ENCODE measurements around the gene FKBP15. TPM values are rescaled to one million over a fixed set of nuclear protein-coding genes. Genes with fewer than 3 reads are reported as not detected.

The FKBP15 gene
- total and polyA plus RNA-seq, 2 donors from 2014 or later: 11.0 to 34.8 TPM

GRCh38 chr9:113177251-113177650 lies 43.8 kb downstream of the FKBP15 start:
- FAIRE-seq (no peak), DNase-seq (no peak)
- Histone ChIP-seq H3K27me3 (ENCODE audit: control insufficient read depth, insufficient read depth, low read length) (no peaks in the 10 kb centered on the region), H3K27ac (ENCODE audit: low read depth in 2 of 2, low read length in 2 of 2) (no peak overlapping the region), H3K4me1 (ENCODE audit: control insufficient read depth in 2 of 3, insufficient read depth in 2 of 3, low read depth in 1 of 3, low read length in 3 of 3) (no peaks in the 10 kb centered on the region), H3K36me3 (ENCODE audit: control insufficient read depth in 2 of 3, insufficient read depth in 3 of 3, low read length in 3 of 3) (peaks cover 8 to 50% (median 35%) of the 10 kb centered on the region in 3 donors), H3K4me3 (ENCODE audit: low read length in 3 of 3) (no peak overlapping the region), H3K9me3 (ENCODE audit: control insufficient read depth in 2 of 3, insufficient read depth in 1 of 3, low read length in 3 of 3) (no peaks in the 10 kb centered on the region), H3K9ac (ENCODE audit: low read length in 3 of 3) (no peak overlapping the region)
- intact Hi-C loops (cut with DNase I): no loop called here
- TF ChIP-seq CTCF (IDR thresholded peaks at IDR 0.05; ENCODE audit: borderline replicate concordance, extremely low read depth, insufficient read depth): no peak

- Histone ChIP-seq H3K9me3 (ENCODE audit: control insufficient read depth in 2 of 3, insufficient read depth in 1 of 3, low read length in 3 of 3) (no peaks in the 10 kb centered on the region), H3K36me3 (ENCODE audit: control insufficient read depth in 2 of 3, insufficient read depth in 3 of 3, low read length in 3 of 3) (peaks cover 7 to 46% (median 35%) of the 10 kb centered on the region in 3 donors), H3K27ac (ENCODE audit: low read depth in 2 of 2, low read length in 2 of 2) (no peak overlapping the region), H3K9ac (ENCODE audit: low read length in 3 of 3) (no peak overlapping the region), H3K27me3 (ENCODE audit: control insufficient read depth, insufficient read depth, low read length) (no peaks in the 10 kb centered on the region), H3K4me3 (ENCODE audit: low read length in 3 of 3) (no peak overlapping the region), H3K4me1 (ENCODE audit: control insufficient read depth in 2 of 3, insufficient read depth in 2 of 3, low read depth in 1 of 3, low read length in 3 of 3) (no peaks in the 10 kb centered on the region)
- TF ChIP-seq CTCF (IDR thresholded peaks at IDR 0.05; ENCODE audit: borderline replicate concordance, extremely low read depth, insufficient read depth): no peak
- DNase-seq (no peak), FAIRE-seq (no peak)
- intact Hi-C loops (cut with DNase I): no loop called here
Measured at GRCh38 chr9:113176803-113177202, 44.3 kb downstream of the FKBP15 start.

GRCh38 chr9:113173341-113173740 lies 47.7 kb downstream of the FKBP15 start:
- H3K27ac ChIP-seq (ENCODE audit: low read depth in 2 of 2, low read length in 2 of 2): no peak overlapping the region
- H3K4me3 ChIP-seq (ENCODE audit: low read length in 3 of 3): no peak overlapping the region
- peaks cover 6 to 61% (median 43%) of the 10 kb centered on the region in 3 donors for H3K36me3 ChIP-seq (ENCODE audit: control insufficient read depth in 2 of 3, insufficient read depth in 3 of 3, low read length in 3 of 3)
- no peak overlapping the region for H3K9ac ChIP-seq (ENCODE audit: low read length in 3 of 3)
- intact Hi-C loops (cut with DNase I): no loop called here
- FAIRE-seq (no peak), DNase-seq (no peak)
- H3K9me3 ChIP-seq (ENCODE audit: control insufficient read depth in 2 of 3, insufficient read depth in 1 of 3, low read length in 3 of 3): no peaks in the 10 kb centered on the region
- H3K4me1 ChIP-seq (ENCODE audit: control insufficient read depth in 2 of 3, insufficient read depth in 2 of 3, low read depth in 1 of 3, low read length in 3 of 3): no peaks in the 10 kb centered on the region
- no peak for TF ChIP-seq CTCF (IDR thresholded peaks at IDR 0.05; ENCODE audit: borderline replicate concordance, extremely low read depth, insufficient read depth)
- no peaks in the 10 kb centered on the region for H3K27me3 ChIP-seq (ENCODE audit: control insufficient read depth, insufficient read depth, low read length)

DNA sequence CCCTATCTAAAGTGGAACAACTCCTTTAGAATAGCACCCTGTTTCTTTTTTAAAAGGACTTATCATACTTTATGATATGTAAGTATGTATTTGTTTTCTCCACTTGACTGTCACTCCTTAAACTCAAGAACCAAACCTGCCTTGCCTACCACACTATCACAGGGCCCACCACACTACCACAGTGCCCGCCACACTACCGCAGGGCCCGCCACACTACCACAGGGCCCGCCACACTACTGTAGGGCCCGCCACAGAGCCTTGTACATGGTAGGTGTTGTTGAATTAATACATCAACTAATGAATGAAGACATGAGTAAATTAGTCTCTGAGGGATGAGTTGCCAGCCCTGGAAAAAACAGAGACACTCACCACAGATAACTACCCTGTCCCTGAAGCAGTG lies 52.3 kb downstream of the FKBP15 start:
- H3K27me3 ChIP-seq (ENCODE audit: control insufficient read depth, insufficient read depth, low read length): no peaks in the 10 kb centered on the region
- DNase-seq (no peak), FAIRE-seq (no peak)
- no peak for TF ChIP-seq CTCF (IDR thresholded peaks at IDR 0.05; ENCODE audit: borderline replicate concordance, extremely low read depth, insufficient read depth)
- H3K4me1 ChIP-seq (ENCODE audit: control insufficient read depth in 2 of 3, insufficient read depth in 2 of 3, low read depth in 1 of 3, low read length in 3 of 3): peaks cover 0 to 4% (median 0%) of the 10 kb centered on the region in 3 donors
- H3K27ac ChIP-seq (ENCODE audit: low read depth in 2 of 2, low read length in 2 of 2): no peak overlapping the region
- intact Hi-C loops (cut with DNase I): no loop called here
- no peak overlapping the region for H3K9ac ChIP-seq (ENCODE audit: low read length in 3 of 3)
- peaks cover 2 to 77% (median 49%) of the 10 kb centered on the region in 3 donors for H3K36me3 ChIP-seq (ENCODE audit: control insufficient read depth in 2 of 3, insufficient read depth in 3 of 3, low read length in 3 of 3)
- no peak overlapping the region for H3K4me3 ChIP-seq (ENCODE audit: low read length in 3 of 3)
- no peaks in the 10 kb centered on the region for H3K9me3 ChIP-seq (ENCODE audit: control insufficient read depth in 2 of 3, insufficient read depth in 1 of 3, low read length in 3 of 3)

All from kidney (tissue), 14 donors.